Measurements from ENCODE around the gene C6orf62.

- TF ChIP-seq CTCF (IDR thresholded peaks at IDR 0.05; ENCODE audit: low read depth, low read length, missing input control) (no peak), SP1 (IDR thresholded peaks at IDR 0.05) (no peak), TAF1 (conservative IDR thresholded peaks at IDR 0.05) (no peak), FOXA1 (IDR thresholded peaks at IDR 0.05) (no peak), REST (IDR thresholded peaks at IDR 0.05) (no peak), EGR1 (IDR thresholded peaks at IDR 0.05; ENCODE audit: low read depth in 2 of 2) (no peak), YY1 (IDR thresholded peaks at IDR 0.05) (no peak), MAX (IDR thresholded peaks at IDR 0.05) (no peak)
Measured at GRCh38 chr6:24683297-24684296, 35.4 kb downstream of the C6orf62 start.

Data from liver (tissue), 3 donors.